SU-DHL-6 (cell line): ENCODE data around the gene ATP9B.

Experiments
- CTCF ChIP-seq: fragments of 200-600 bp; sonication (generic); IDR thresholded peaks from one replicate; pipeline ENCODE4 v1.5.1; 2017; ENCODE audit warnings: antibody characterized with exemption, mild to moderate bottlenecking, low read length, moderate library complexity; ENCODE audit not compliant: insufficient read depth, poor library complexity, severe bottlenecking
- EZH2phosphoT487 ChIP-seq: fragments of 200-600 bp; sonication (generic), shearing (Covaris generic); conservative IDR thresholded peaks from 2 replicates; pipeline ENCODE4 v1.6.1; 2018; ENCODE audit warnings: mild to moderate bottlenecking, antibody characterized with exemption, low read length, moderate library complexity, mixed read lengths

- TF ChIP-seq CTCF (no peak), EZH2phosphoT487 (no peak)
Measured at GRCh38 chr18:79384834-79385233, 315.6 kb downstream of the ATP9B start.
